ENCODE data around the gene PLAC8L1. TPM values are rescaled to one million over a fixed set of nuclear protein-coding genes. Genes with fewer than 3 reads are reported as not detected.

Gene PLAC8L1
- total and polyA plus RNA-seq, 2 of the 8 experiments (the other 6 are each of a cell fraction or from before 2014, with no cell fraction given): 0.42 TPM; not detected in 1

- no peak overlapping the region for H2AFZ ChIP-seq (ENCODE audit: low read length)
- H3K79me2 ChIP-seq (ENCODE audit: control insufficient read depth in 1 of 2, insufficient read depth in 2 of 2, low read length in 2 of 2): no peaks in the 10 kb centered on the region
- no peak overlapping the region for H2AK5ac ChIP-seq (ENCODE audit: low read depth, low read length)
- H3K18ac ChIP-seq (ENCODE audit: extremely low read depth, low read length): no peak overlapping the region; the same call in 1 of the 2 replicates
- 0 out of 2 replicates have a peak overlapping the region, but pooled peaks have one; percentile 9 for H2BK15ac ChIP-seq (ENCODE audit: low read length)
- H3K9ac ChIP-seq (replicated peaks in 1 of 4; ENCODE audit: extremely low read depth in 1 of 4, low read depth in 3 of 4, low read length in 3 of 4): no peak overlapping the region
- H4K20me1 ChIP-seq (replicated peaks in 1 of 2; ENCODE audit: control insufficient read depth in 1 of 2, insufficient read depth in 2 of 2, low read length in 2 of 2): no peaks in the 10 kb centered on the region
- H3K9me3 ChIP-seq (ENCODE audit: insufficient read depth in 2 of 2, low read depth in 1 of 2, low read length in 1 of 2): no peaks in the 10 kb centered on the region
- peak overlapping the region; percentile 61 to 82 for H3K4me2 ChIP-seq (ENCODE audit: insufficient read depth in 1 of 2, low read depth in 2 of 2, low read length in 2 of 2)
- H3K4ac ChIP-seq (replicated peaks; ENCODE audit: insufficient read length, low read depth, low read length): no peak overlapping the region
- H3K4me3 ChIP-seq (ENCODE audit: extremely low read depth in 1 of 4, insufficient read depth in 2 of 4, low read depth in 3 of 4, low read length in 4 of 4): peak overlapping the region in 2 of 4 experiments; percentile 1 to 35; a peak in 1 of 8 replicates
- H4K5ac ChIP-seq (ENCODE audit: insufficient read length, low read depth, low read length): no peak overlapping the region
- H3K27me3 ChIP-seq (replicated peaks in 1 of 4; ENCODE audit: control insufficient read depth in 3 of 4, extremely low read depth in 1 of 4, insufficient read depth in 3 of 4, low read length in 3 of 4): no peaks in the 10 kb centered on the region; a peak in 2 of 7 replicates
- whole genome bisulfite sequencing, 2 experiments (ENCODE audit: extremely low coverage in 1 of 2, insufficient coverage in 1 of 2, insufficient read length in 1 of 2, insufficient replicate concordance in 2 of 2, low coverage in 1 of 2, low lambda C conversion rate in 2 of 2, missing lambda C conversion rate in 1 of 2): 19% methylated on average over 9 of the region's 9 CpGs; no CpG with 5 or more reads in 1 of the 2 experiments
- no peak overlapping the region for H3K23ac ChIP-seq (ENCODE audit: insufficient read length)
- peak overlapping the region; percentile 85; the same call in 1 of the 2 replicates for H2BK12ac ChIP-seq (ENCODE audit: low read depth, low read length)
- no peak overlapping the region for H2BK120ac ChIP-seq (replicated peaks; ENCODE audit: low read depth, low read length)
- no peak overlapping the region for H3K56ac ChIP-seq (replicated peaks; ENCODE audit: insufficient read length, low read depth, low read length)
- peaks cover 6 to 26% (median 17%) of the 10 kb centered on the region in 4 experiments; a peak in 6 of 7 replicates for H3K4me1 ChIP-seq (replicated peaks in 1 of 4; ENCODE audit: control insufficient read depth in 3 of 4, insufficient read depth in 4 of 4, low read length in 3 of 4)
- FAIRE-seq (peak; percentile 74), DNase-seq (ENCODE audit: low read depth in 1 of 2, low spot score in 2 of 2) (peak in 1 of 2 experiments; percentile 65)
- H3K23me2 ChIP-seq (ENCODE audit: low read depth, low read length): peaks cover 5% of the 10 kb centered on the region; the same call in 1 of the 2 replicates
- H4K91ac ChIP-seq (replicated peaks; ENCODE audit: insufficient read length, low read length): no peak overlapping the region
- peak overlapping the region; percentile 61; the same call in 1 of the 2 replicates for H2BK5ac ChIP-seq (ENCODE audit: low read depth, low read length)
- ChIA-PET CTCF (ENCODE audit: partially characterized antibody) (interaction anchor here (0.7 to 1.3 kb wide), 3 partner anchors 18 to 41 kb away, joined by 4 to 5 read pairs (median 4); no protein-coding TSS in a partner anchor), POLR2A (ENCODE audit: partially characterized antibody) (interaction anchor here (0.7 to 1.9 kb wide), 2 partner anchors 10 to 780 kb away, joined by 3 to 5 read pairs; no protein-coding TSS in a partner anchor)
- no peak overlapping the region for H4K8ac ChIP-seq (ENCODE audit: extremely low read depth, insufficient read depth, low read length)
- H3K14ac ChIP-seq (ENCODE audit: insufficient read length): no peak overlapping the region
- no peak overlapping the region for H3K27ac ChIP-seq (ENCODE audit: low read depth, low read length)
- no peaks in the 10 kb centered on the region for H3K36me3 ChIP-seq (ENCODE audit: control insufficient read depth in 2 of 4, insufficient read depth in 4 of 4, low read length in 3 of 4)
- no peaks in the 10 kb centered on the region for H3K79me1 ChIP-seq (ENCODE audit: low read depth, low read length)
- H2BK20ac ChIP-seq (ENCODE audit: low read length): peak overlapping the region; percentile 82; the same call in 1 of the 2 replicates
- TF ChIP-seq ATF2 (IDR thresholded peaks at IDR 0.05; ENCODE audit: low read length) (no peak), USF2 (IDR thresholded peaks at IDR 0.05; ENCODE audit: low read length) (no peak), NANOG (IDR thresholded peaks at IDR 0.05; ENCODE audit: insufficient read depth, low read depth, low read length, poor library complexity, severe bottlenecking) (peak; percentile 94), SRF (IDR thresholded peaks at IDR 0.05; ENCODE audit: low read depth, low read length) (no peak), SP1 (IDR thresholded peaks at IDR 0.05; ENCODE audit: low read depth, low read length) (peak; percentile 18; the same call in 1 of the 2 replicates), JUN (IDR thresholded peaks at IDR 0.05; ENCODE audit: low read depth, low read length) (no peak)
Observed at GRCh38 chr5:146073239-146073900, 32.0 kb downstream of the PLAC8L1 start.

Data from H1 (cell line).